GM19452 (cell line): ENCODE data around the gene ZNF438.
A peak's percentile ranks its signal among the peaks of the same experiment; 100 is the strongest.

Experiments
- ATAC-seq: cut with Tn5 transposase; IDR thresholded peaks from one replicate; pipeline ENCODE4 v1.9.1; 2021; ENCODE audit not compliant: unreplicated experiment

Gene ZNF438

GRCh38 chr10:30832001-30832748 is 199.5 kb downstream of the ZNF438 start:
- no peak for ATAC-seq

GRCh38 chr10:30831426-30831825 is 200.2 kb downstream of the ZNF438 start:
- no peak for ATAC-seq

DNA sequence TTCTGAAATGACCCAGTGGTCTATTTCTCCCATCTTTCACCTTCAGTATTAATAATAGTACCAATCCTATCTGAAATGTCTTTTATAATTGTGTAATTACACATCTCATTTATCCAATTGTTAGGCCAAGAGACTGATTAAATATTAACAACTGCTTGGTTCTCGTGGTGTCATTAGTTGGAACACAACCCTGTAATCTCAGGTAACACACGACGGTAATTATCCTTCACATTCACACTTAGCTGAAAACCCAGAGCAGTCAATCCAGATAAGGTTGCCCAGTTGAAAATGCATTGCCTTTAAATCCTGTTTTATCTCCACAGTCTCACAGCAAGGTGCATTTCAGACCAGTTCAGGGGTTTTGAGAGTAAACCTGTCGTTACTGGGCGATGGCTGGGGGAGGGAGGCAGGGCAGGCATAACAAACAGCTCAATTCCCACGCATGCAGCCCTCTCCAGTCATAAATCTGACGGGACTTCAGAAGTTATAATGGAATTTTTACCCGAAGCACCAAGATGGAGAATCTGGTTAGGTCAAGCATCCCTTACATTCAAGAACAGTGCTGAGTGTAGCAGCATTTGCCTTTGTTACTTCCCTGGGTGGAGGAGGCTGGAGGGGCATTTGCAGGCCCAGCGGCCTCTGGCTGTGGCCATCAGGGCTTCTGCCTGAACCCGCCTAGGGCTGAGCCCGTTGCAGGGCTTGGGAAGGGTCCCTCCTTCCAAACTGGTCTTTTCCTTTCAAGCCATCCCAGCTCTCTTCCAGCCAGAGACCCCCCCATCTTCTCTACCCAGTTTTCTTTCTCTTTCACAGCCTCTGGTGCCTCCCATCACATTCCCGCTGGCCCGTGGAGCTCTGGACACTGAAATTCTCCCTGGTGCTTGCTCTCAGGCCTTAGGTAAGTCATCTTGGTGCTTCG is 201.1 kb downstream of the ZNF438 start:
- ATAC-seq, result no peak

- no peak for ATAC-seq
These were observed 201.8 kb downstream of the ZNF438 start for GRCh38 chr10:30829901-30830300.

DNA sequence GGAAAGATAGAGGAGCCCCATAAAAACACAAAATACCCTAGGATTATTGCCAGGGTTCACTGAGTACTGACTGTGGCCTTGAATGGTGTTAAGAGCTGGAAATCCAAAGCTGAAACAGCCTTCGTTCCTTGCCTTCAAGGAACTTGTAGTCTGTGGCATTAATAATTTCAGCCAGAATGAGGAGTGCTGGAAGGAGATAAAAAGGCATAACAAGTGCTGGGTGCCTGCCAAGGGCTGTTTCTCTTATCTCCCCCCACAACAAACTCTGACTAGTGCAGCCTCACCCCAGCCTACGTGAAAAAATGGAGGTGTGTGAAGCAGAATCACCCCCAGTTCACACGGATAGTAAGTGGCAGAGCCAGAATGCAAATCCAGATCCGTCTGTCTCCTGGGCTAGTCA is 203.0 kb downstream of the ZNF438 start:
- ATAC-seq, result no peak

DNA sequence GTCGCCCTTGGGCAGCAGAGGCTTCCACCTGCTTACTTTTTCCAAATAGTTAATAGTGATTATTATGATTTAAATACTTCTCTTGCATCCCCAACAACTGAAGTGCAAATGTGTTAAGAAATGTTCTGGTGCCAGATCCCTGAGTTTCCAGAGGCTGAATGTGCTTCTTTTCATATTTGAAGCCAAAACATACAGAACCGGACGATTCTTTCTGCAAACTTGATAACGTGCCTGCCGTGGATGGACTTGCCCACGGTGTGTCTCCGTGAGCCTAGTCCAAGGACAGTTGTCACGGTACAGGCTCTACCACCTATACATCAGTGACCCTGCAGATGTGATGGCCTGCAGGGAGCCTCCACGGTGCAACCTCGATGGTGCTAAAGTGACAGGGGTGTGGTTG is 203.5 kb downstream of the ZNF438 start:
- ATAC-seq, result no peak

- ATAC-seq, result no peak
These were observed 204.0 kb downstream of the ZNF438 start for GRCh38 chr10:30827531-30828120.

GRCh38 chr10:30826679-30827078 is 205.0 kb downstream of the ZNF438 start:
- ATAC-seq, result no peak

GRCh38 chr10:30825495-30825894 is 206.2 kb downstream of the ZNF438 start:
- no peak for ATAC-seq

GRCh38 chr10:30825022-30825421 is 206.6 kb downstream of the ZNF438 start:
- ATAC-seq, result no peak

DNA sequence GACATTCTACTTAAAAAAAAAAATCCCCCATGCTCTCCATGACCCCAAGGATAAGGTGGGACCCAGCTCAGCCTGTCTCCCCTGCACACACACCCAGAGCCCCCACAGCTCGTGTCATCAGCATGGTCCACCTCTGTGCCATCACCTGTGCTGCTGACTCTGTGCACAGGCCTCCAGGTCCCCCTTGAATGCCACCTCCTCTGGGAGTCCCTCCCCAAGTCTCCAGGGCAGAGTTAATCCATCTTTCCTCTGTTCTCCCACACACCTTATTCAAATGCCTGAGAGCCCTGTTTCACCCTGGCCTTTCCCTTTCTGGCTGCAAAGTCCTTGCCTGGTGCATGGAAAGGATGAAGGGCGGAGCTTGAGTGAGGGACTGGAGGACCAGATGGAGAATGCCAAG is 208.0 kb downstream of the ZNF438 start:
- ATAC-seq, result no peak

GRCh38 chr10:30822693-30823465 is 208.8 kb downstream of the ZNF438 start:
- no peak for ATAC-seq

DNA sequence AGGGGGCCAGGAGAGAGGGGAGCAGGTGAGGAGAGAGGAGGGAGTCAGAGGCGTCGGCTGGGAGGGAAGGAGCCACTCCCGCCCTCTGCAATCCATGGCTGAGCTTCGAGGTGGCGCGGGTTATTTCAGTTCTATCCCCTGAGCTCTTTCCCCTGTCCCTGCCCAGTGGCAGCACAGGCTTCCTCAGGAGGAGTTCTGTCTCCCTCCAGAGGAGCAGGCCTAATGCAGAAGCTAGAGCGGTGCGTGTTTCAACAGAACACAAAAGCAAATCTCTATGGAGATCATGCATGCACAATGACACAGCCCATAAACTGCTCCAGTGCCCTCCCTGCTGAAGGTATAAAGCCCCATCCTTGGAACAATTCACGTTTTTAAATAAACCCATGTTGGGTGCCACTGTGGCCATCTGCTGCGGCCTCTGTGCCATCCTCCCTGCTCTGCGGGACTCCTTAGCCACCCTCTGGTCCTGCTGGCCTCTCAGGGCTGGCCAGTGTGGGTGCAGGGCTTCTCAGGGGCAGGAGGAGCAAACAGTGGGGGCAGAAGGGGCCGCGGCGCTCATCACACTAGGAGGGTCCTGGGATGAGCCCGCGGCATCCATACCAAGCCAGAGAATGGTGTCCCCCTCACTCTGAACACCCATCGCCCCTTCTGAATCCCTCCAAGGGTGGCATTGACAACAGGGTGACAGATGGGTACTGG is 209.5 kb downstream of the ZNF438 start:
- ATAC-seq, result no peak

- no peak for ATAC-seq
These were observed 210.2 kb downstream of the ZNF438 start for GRCh38 chr10:30821261-30821993.

DNA sequence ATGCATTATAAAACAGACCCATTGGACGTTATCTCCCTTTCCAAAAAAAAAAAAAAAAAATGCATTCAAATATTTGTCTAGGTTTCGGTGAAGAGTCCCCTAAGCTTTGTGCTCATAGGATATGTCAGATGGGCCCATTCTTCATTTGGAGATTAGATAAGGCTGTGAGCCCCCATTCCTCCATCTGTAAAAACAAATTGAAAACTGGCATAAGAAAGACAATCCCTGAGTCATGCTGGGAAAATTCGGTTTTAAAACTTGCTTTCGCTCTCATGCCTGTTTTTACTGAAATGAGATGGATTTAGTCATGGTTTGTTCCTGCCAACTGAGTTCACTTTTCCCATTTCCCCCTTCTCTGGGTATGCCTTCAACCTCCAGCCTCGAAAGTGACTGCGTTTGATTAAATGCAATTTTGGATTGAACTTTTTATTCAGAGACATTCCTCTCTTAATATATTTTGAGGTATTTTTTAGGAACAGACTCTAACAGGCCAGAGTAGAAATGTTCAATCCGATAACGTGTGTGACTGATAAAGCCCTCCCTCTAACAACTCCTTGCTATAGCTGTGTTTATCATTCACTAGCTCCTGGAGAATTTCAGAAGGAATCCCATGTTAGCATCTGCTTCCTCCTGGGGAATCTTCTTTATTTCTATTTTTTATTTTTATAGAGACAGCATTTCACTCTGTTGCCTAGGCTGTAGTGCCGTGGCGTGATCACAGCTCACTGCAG is 211.2 kb downstream of the ZNF438 start:
- ATAC-seq, result no peak

DNA sequence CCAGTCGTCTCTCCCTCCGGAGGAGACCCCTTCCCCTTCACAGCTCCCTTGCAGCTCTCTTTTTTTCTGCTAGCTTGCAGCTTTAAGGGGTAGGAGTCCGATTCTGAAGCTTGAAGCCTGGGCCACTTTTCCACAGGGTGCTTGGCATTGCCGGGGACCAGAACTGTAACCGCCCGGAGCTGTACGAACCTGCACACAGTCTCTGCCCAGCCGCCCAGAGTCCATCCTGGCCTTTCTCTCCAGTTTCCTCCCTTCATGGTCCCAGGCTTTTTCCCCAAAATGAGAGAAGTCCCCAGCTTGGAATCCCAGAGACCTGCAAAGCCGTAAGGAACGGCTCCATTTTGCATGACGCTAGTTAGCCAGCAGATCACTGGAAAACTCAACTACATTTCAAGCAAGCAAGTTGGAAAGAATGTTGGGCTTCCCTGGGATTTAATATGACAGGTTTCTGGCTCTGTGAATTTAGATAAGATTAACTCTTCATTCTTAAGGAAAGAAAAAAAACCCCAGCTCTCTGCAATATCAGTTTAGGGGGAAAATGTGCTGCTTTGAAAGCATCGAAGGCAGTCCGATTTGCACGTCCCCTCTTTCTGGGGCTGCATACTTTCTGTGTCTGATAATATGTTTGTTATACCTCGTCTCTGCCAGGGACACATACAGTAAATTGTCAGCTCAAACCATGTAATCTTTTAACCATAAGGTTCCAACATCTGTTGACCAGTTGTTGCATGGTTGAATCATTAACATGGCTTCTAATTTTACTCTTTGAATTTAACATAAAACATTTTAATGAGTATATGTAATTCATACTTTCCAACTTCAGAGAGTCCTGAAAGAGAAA is 212.1 kb downstream of the ZNF438 start:
- ATAC-seq, result no peak

DNA sequence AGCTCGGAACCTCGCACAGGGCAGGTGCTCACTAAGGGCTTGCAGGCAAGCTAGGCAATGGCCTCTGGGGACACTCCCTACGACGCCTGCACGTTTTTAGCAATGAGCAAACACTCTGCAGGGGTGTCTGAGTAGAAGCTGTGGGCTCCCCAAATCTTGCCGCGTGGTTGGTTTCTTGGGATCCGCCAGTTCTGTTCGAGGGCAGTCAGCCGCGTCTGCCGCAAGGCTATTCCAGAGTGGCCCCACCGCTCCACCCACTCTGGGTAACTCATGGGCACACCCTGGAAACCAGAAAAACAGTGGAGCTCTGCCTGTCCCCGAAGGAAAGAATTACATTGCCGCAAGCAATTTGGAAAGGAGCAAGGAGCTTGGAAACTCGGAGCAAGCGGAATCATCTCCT is 212.8 kb downstream of the ZNF438 start:
- no peak for ATAC-seq

DNA sequence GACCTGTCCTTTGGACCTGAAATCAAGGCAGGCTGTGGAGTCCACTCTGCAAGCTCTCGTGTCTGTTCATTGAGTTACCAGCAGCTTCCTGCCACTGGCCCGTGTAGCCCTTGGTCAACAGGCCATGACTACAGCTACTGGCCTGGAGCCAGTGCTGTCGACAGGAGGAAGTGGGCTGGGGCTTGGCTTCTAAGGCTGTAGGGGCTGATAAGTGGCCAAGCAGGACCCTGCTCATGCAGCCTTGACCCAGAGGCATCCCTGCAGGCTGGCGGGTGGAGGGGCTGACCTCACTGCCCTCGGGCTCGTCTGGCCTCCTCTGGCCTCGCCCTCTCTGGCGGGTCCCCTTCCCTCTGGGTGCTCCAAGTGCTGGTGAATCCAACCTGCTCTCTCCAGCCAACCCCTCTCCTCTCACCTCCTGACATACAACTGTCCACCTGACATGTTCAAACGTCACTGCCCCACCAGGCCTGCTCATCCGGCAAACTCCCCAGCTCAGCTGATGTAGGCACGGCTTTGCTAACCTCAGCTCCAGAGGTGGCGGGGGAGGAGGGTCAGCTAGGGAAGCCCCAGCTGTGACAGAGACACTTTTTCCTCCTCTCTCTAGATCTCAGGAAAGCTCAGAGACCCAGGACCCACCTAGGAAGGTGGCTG is 213.5 kb downstream of the ZNF438 start:
- peak; percentile 67 for ATAC-seq
